RPMI7951 (cell line): ENCODE measurements around the gene CD276. TPM values are rescaled to one million over a fixed set of nuclear protein-coding genes. Genes with fewer than 3 reads are reported as not detected.

ENCODE experiments used
- DNase-seq: peaks from one replicate; pipeline ENCODE4 v3.0.0-alpha.2; 2012; ENCODE audit warnings: low read depth
- total RNA-seq: library from RNA; depleted of rRNA; stranded (reverse); fragments of >200 nt; shearing (Covaris generic); gene quantifications from 2 replicates; pipeline ENCODE4 v1.2.3, GENCODE V29; 2014; rRNA removed

Gene CD276
- total RNA-seq, result 72.2 and 84.3 TPM in 2 replicates

- DNase-seq, result peak; percentile 85
Measured at GRCh38 chr15:73683777-73684580, at the start of gene CD276. Gene CD276 (plus strand): TSS chr15:73684383. CDS start chr15:73699640, 15,257 bp downstream.

GRCh38 chr15:73637527-73637926, 46.7 kb upstream of the CD276 start:
- DNase-seq, result peak; percentile 56

GRCh38 chr15:73639464-73639863, 44.7 kb upstream of the CD276 start:
- peak; percentile 77 for DNase-seq

GRCh38 chr15:73647259-73648013, 36.7 kb upstream of the CD276 start:
- DNase-seq, result peak; percentile 51

- DNase-seq, result no peak
Measured at GRCh38 chr15:73648014-73648295, 36.2 kb upstream of the CD276 start.

GRCh38 chr15:73650416-73651126, 33.6 kb upstream of the CD276 start:
- peak; percentile 30 for DNase-seq

- DNase-seq, result no peak
Measured at GRCh38 chr15:73654659-73655058, 29.5 kb upstream of the CD276 start.

- DNase-seq, result no peak
Measured at GRCh38 chr15:73655724-73656123, 28.5 kb upstream of the CD276 start.

GRCh38 chr15:73658645-73659044, 25.5 kb upstream of the CD276 start:
- DNase-seq, result no peak

GRCh38 chr15:73660455-73660854, 23.7 kb upstream of the CD276 start:
- no peak for DNase-seq

- no peak for DNase-seq
Measured at GRCh38 chr15:73674587-73674986, 9.6 kb upstream of the CD276 start.

- peak; percentile 65 for DNase-seq
Measured at GRCh38 chr15:73677146-73677607, 7.0 kb upstream of the CD276 start.

GRCh38 chr15:73677733-73678132, 6.5 kb upstream of the CD276 start:
- no peak for DNase-seq

GRCh38 chr15:73678498-73678897, 5.7 kb upstream of the CD276 start:
- DNase-seq, result no peak

- no peak for DNase-seq
Measured at GRCh38 chr15:73679180-73679579, 5.0 kb upstream of the CD276 start.

- DNase-seq, result no peak
Measured at GRCh38 chr15:73679964-73680363, 4.2 kb upstream of the CD276 start.

- no peak for DNase-seq
Measured at GRCh38 chr15:73680549-73680948, 3.6 kb upstream of the CD276 start.

- no peak for DNase-seq
Measured at GRCh38 chr15:73681063-73681462, 3.1 kb upstream of the CD276 start.

- DNase-seq, result peak; percentile 42
Measured at GRCh38 chr15:73681856-73682599, 2.2 kb upstream of the CD276 start.

- DNase-seq, result no peak
Measured at GRCh38 chr15:73682600-73683090, 1.5 kb upstream of the CD276 start.

GRCh38 chr15:73683257-73683776, 866 bp upstream of the CD276 start:
- DNase-seq, result no peak
